ENCODE data around the gene HDAC9.

Gene HDAC9

GRCh38 chr7:18703685-18704084 is 208.1 kb downstream of the HDAC9 start:
- TF ChIP-seq EZH2phosphoT487 (conservative IDR thresholded peaks at IDR 0.05; ENCODE audit: low read length) (no peak), CTCF (IDR thresholded peaks at IDR 0.05; ENCODE audit: insufficient read depth, low read length, poor library complexity, severe bottlenecking) (no peak)
- H3K36me3 ChIP-seq (ENCODE audit: low read length), result no peaks in the 10 kb centered on the region
- no peaks in the 10 kb centered on the region for H3F3A ChIP-seq (ENCODE audit: insufficient read depth)
- no peak overlapping the region for H3K4me2 ChIP-seq (ENCODE audit: low read depth, low read length, poor library complexity, severe bottlenecking)
- H3K27me3 ChIP-seq (ENCODE audit: low read length), result no peaks in the 10 kb centered on the region
- H3K9me2 ChIP-seq (replicated peaks; ENCODE audit: insufficient read depth, low read length), result no peaks in the 10 kb centered on the region
- H3K9ac ChIP-seq (ENCODE audit: low read length), result no peak overlapping the region
- H3K79me2 ChIP-seq (ENCODE audit: insufficient read depth, low read length), result no peaks in the 10 kb centered on the region
- H3K4me3 ChIP-seq (ENCODE audit: insufficient read depth, low read length, poor library complexity, severe bottlenecking), result no peak overlapping the region
- H4K20me1 ChIP-seq (ENCODE audit: low read depth, low read length), result no peaks in the 10 kb centered on the region
- H2AFZ ChIP-seq (ENCODE audit: low read depth, low read length, severe bottlenecking), result no peak overlapping the region
- no peaks in the 10 kb centered on the region for H3K9me3 ChIP-seq (ENCODE audit: insufficient read depth, low read length)
- no peak overlapping the region for H3K27ac ChIP-seq (ENCODE audit: low read depth, low read length)

GRCh38 chr7:18706670-18707069 is 211.1 kb downstream of the HDAC9 start:
- Histone ChIP-seq H3K9me2 (replicated peaks; ENCODE audit: insufficient read depth, low read length) (no peaks in the 10 kb centered on the region), H3K9me3 (ENCODE audit: insufficient read depth, low read length) (no peaks in the 10 kb centered on the region), H3K27me3 (ENCODE audit: low read length) (no peaks in the 10 kb centered on the region), H3K9ac (ENCODE audit: low read length) (no peak overlapping the region), H4K20me1 (ENCODE audit: low read depth, low read length) (no peaks in the 10 kb centered on the region), H3K27ac (ENCODE audit: low read depth, low read length) (no peak overlapping the region), H3F3A (ENCODE audit: insufficient read depth) (no peaks in the 10 kb centered on the region), H3K4me2 (ENCODE audit: low read depth, low read length, poor library complexity, severe bottlenecking) (no peak overlapping the region), H3K79me2 (ENCODE audit: insufficient read depth, low read length) (no peaks in the 10 kb centered on the region), H2AFZ (ENCODE audit: low read depth, low read length, severe bottlenecking) (no peak overlapping the region), H3K4me3 (ENCODE audit: insufficient read depth, low read length, poor library complexity, severe bottlenecking) (no peak overlapping the region), H3K36me3 (ENCODE audit: low read length) (no peaks in the 10 kb centered on the region)
- TF ChIP-seq EZH2phosphoT487 (conservative IDR thresholded peaks at IDR 0.05; ENCODE audit: low read length), result no peak
- no peak for TF ChIP-seq CTCF (IDR thresholded peaks at IDR 0.05; ENCODE audit: insufficient read depth, low read length, poor library complexity, severe bottlenecking)

- H3K4me3 ChIP-seq (ENCODE audit: insufficient read depth, low read length, poor library complexity, severe bottlenecking), result no peak overlapping the region
- H3K9ac ChIP-seq (ENCODE audit: low read length), result no peak overlapping the region
- H3K36me3 ChIP-seq (ENCODE audit: low read length), result no peaks in the 10 kb centered on the region
- no peak for TF ChIP-seq EZH2phosphoT487 (conservative IDR thresholded peaks at IDR 0.05; ENCODE audit: low read length)
- TF ChIP-seq CTCF (IDR thresholded peaks at IDR 0.05; ENCODE audit: insufficient read depth, low read length, poor library complexity, severe bottlenecking), result no peak
- H3K9me2 ChIP-seq (replicated peaks; ENCODE audit: insufficient read depth, low read length), result no peaks in the 10 kb centered on the region
- no peak overlapping the region for H2AFZ ChIP-seq (ENCODE audit: low read depth, low read length, severe bottlenecking)
- no peak overlapping the region for H3K27ac ChIP-seq (ENCODE audit: low read depth, low read length)
- no peaks in the 10 kb centered on the region for H4K20me1 ChIP-seq (ENCODE audit: low read depth, low read length)
- H3F3A ChIP-seq (ENCODE audit: insufficient read depth), result no peaks in the 10 kb centered on the region
- no peaks in the 10 kb centered on the region for H3K9me3 ChIP-seq (ENCODE audit: insufficient read depth, low read length)
- no peak overlapping the region for H3K4me2 ChIP-seq (ENCODE audit: low read depth, low read length, poor library complexity, severe bottlenecking)
- H3K79me2 ChIP-seq (ENCODE audit: insufficient read depth, low read length), result no peaks in the 10 kb centered on the region
- no peaks in the 10 kb centered on the region for H3K27me3 ChIP-seq (ENCODE audit: low read length)
These were observed 212.7 kb downstream of the HDAC9 start for GRCh38 chr7:18708204-18708603.
